Measurements from ENCODE around the gene MSH3.

DNA sequence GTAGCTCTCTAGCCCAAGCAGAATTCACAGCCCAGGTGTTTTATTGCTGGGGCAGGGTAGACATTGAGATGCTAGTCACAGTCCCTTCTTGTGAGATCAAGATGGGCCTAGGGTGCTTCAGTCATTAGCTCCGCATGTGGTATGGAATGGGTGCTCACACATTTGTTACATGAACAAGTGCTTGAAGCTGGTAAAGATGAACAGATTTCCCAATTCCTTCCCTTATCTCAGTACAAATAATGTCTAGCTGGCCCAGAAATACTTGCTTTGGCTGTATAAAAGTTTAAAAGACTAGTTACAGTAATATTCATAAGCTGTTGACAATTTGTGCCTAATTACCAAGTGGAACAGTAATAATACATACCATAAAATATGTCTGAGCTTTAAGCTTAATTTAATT, 143.7 kb downstream of the MSH3 start:
- TF ChIP-seq TAF1 (IDR thresholded peaks at IDR 0.05; ENCODE audit: low read depth, low read length) = no peak
- no peak for TF ChIP-seq EGR1 (IDR thresholded peaks at IDR 0.05; ENCODE audit: borderline replicate concordance, low read depth, low read length)
- TF ChIP-seq, protein P1, sequence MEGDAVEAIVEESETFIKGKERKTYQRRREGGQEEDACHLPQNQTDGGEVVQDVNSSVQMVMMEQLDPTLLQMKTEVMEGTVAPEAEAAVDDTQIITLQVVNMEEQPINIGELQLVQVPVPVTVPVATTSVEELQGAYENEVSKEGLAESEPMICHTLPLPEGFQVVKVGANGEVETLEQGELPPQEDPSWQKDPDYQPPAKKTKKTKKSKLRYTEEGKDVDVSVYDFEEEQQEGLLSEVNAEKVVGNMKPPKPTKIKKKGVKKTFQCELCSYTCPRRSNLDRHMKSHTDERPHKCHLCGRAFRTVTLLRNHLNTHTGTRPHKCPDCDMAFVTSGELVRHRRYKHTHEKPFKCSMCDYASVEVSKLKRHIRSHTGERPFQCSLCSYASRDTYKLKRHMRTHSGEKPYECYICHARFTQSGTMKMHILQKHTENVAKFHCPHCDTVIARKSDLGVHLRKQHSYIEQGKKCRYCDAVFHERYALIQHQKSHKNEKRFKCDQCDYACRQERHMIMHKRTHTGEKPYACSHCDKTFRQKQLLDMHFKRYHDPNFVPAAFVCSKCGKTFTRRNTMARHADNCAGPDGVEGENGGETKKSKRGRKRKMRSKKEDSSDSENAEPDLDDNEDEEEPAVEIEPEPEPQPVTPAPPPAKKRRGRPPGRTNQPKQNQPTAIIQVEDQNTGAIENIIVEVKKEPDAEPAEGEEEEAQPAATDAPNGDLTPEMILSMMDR (IDR thresholded peaks at IDR 0.05; ENCODE audit: control extremely low read depth in 1 of 3, insufficient read depth in 1 of 3, low read depth in 1 of 3, low read length in 3 of 3) = no peak
- no peak for TF ChIP-seq POLR2A (IDR thresholded peaks at IDR 0.05; ENCODE audit: control extremely low read depth in 1 of 2, low read depth in 2 of 2, low read length in 2 of 2)
- TF ChIP-seq SP2 (IDR thresholded peaks at IDR 0.05; ENCODE audit: low read length) = no peak
- TF ChIP-seq SIN3A (conservative IDR thresholded peaks at IDR 0.05 in 1 of 2, IDR thresholded peaks at IDR 0.05 in 1 of 2; ENCODE audit: low read depth in 1 of 2, low read length in 2 of 2) = no peak
- TF ChIP-seq CEBPB (IDR thresholded peaks at IDR 0.05; ENCODE audit: low read depth, low read length) = no peak
- TF ChIP-seq SRF (IDR thresholded peaks at IDR 0.05; ENCODE audit: low read depth, low read length) = no peak
- no peak for TF ChIP-seq EZH2 (IDR thresholded peaks at IDR 0.05; ENCODE audit: low read depth, low read length, severe bottlenecking)
- TF ChIP-seq CHD2 (IDR thresholded peaks at IDR 0.05; ENCODE audit: low read length) = no peak
- TF ChIP-seq, protein P2, sequence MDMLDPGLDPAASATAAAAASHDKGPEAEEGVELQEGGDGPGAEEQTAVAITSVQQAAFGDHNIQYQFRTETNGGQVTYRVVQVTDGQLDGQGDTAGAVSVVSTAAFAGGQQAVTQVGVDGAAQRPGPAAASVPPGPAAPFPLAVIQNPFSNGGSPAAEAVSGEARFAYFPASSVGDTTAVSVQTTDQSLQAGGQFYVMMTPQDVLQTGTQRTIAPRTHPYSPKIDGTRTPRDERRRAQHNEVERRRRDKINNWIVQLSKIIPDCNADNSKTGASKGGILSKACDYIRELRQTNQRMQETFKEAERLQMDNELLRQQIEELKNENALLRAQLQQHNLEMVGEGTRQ (IDR thresholded peaks at IDR 0.05; ENCODE audit: low read length) = no peak

Measured in H1 (cell line).